ENCODE measurements around the gene XPNPEP1.

XPNPEP1 gene

GRCh38 chr10:109892117-109892516 is 31.2 kb downstream of the XPNPEP1 start:
- no peaks in the 10 kb centered on the region for H3K9me3 ChIP-seq (ENCODE audit: insufficient read depth, low read length)
- no peak overlapping the region for H3K9ac ChIP-seq (ENCODE audit: insufficient read length, low read depth)
- H3K27me3 ChIP-seq (ENCODE audit: insufficient read depth, insufficient read length), result no peaks in the 10 kb centered on the region
- peaks cover 2% of the 10 kb centered on the region for H3K4me1 ChIP-seq (ENCODE audit: insufficient read depth, insufficient read length)
- no peak for TF ChIP-seq ZNF274 (IDR thresholded peaks at IDR 0.05; ENCODE audit: low read depth, low read length)
- TF ChIP-seq YY1 (IDR thresholded peaks at IDR 0.05; ENCODE audit: insufficient read depth, insufficient read length), result no peak
- TF ChIP-seq SUZ12 (IDR thresholded peaks at IDR 0.05; ENCODE audit: extremely low read depth, insufficient read depth, insufficient read length), result no peak
- no peak for DNase-seq (ENCODE audit: low read depth, low spot score)
- peaks cover 36% of the 10 kb centered on the region for H3K36me3 ChIP-seq (ENCODE audit: insufficient read depth, insufficient read length, low read length)
- H3K4me3 ChIP-seq (ENCODE audit: insufficient read length, low read depth), result no peak overlapping the region

DNA sequence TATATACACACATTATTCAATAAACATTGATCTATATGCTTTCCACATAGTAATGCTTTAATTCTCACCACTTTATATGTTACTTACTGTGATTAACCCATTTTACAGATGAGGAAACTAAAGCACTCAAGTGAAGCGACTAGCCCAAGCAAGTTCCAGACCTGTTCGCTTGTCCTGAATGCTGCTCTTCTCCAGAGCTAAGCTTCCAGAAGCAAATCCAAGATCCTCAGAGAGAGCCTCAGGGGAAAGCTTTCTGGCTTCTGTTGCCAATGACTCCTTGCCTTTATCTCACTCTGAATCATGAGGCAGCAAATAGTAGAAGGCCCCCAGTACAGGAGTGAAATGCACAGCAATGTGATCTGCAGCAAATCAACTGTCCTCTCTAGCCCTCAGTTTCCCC is 32.2 kb downstream of the XPNPEP1 start:
- Histone ChIP-seq H3K4me1 (ENCODE audit: insufficient read depth, insufficient read length) (peaks cover 2% of the 10 kb centered on the region), H3K9ac (ENCODE audit: insufficient read length, low read depth) (no peak overlapping the region), H3K9me3 (ENCODE audit: insufficient read depth, low read length) (no peaks in the 10 kb centered on the region), H3K27me3 (ENCODE audit: insufficient read depth, insufficient read length) (no peaks in the 10 kb centered on the region), H3K36me3 (ENCODE audit: insufficient read depth, insufficient read length, low read length) (peaks cover 37% of the 10 kb centered on the region), H3K4me3 (ENCODE audit: insufficient read length, low read depth) (no peak overlapping the region)
- no peak for DNase-seq (ENCODE audit: low read depth, low spot score)
- TF ChIP-seq ZNF274 (IDR thresholded peaks at IDR 0.05; ENCODE audit: low read depth, low read length) (no peak), YY1 (IDR thresholded peaks at IDR 0.05; ENCODE audit: insufficient read depth, insufficient read length) (no peak), SUZ12 (IDR thresholded peaks at IDR 0.05; ENCODE audit: extremely low read depth, insufficient read depth, insufficient read length) (no peak)

DNA sequence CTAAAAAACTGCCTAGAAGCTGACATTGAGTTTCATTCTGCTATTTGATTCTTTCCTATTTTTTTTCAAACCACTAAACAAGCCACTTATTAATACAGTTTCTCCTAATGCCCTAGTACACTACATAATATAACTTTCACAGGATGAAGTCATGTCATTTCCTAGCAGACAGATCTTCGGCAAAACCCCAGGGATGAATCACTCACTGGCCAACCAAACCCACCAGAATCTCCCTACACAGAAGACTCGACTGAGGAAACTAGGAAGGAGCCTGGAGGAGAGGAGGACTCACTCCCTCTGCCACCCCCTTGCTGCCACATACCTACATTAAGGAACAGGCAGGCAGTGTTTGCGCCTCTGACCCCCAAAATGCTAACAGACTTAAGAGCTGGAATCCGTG is 33.4 kb downstream of the XPNPEP1 start:
- Histone ChIP-seq H3K27me3 (ENCODE audit: insufficient read depth, insufficient read length) (no peaks in the 10 kb centered on the region), H3K9ac (ENCODE audit: insufficient read length, low read depth) (no peak overlapping the region), H3K4me1 (ENCODE audit: insufficient read depth, insufficient read length) (peaks cover 2% of the 10 kb centered on the region), H3K9me3 (ENCODE audit: insufficient read depth, low read length) (no peaks in the 10 kb centered on the region), H3K36me3 (ENCODE audit: insufficient read depth, insufficient read length, low read length) (peaks cover 44% of the 10 kb centered on the region), H3K4me3 (ENCODE audit: insufficient read length, low read depth) (no peak overlapping the region)
- DNase-seq (ENCODE audit: low read depth, low spot score), result no peak
- TF ChIP-seq YY1 (IDR thresholded peaks at IDR 0.05; ENCODE audit: insufficient read depth, insufficient read length), result no peak
- TF ChIP-seq SUZ12 (IDR thresholded peaks at IDR 0.05; ENCODE audit: extremely low read depth, insufficient read depth, insufficient read length), result no peak
- no peak for TF ChIP-seq ZNF274 (IDR thresholded peaks at IDR 0.05; ENCODE audit: low read depth, low read length)

GRCh38 chr10:109887776-109888175 is 35.5 kb downstream of the XPNPEP1 start:
- no peaks in the 10 kb centered on the region for H3K27me3 ChIP-seq (ENCODE audit: insufficient read depth, insufficient read length)
- TF ChIP-seq YY1 (IDR thresholded peaks at IDR 0.05; ENCODE audit: insufficient read depth, insufficient read length), result no peak
- TF ChIP-seq SUZ12 (IDR thresholded peaks at IDR 0.05; ENCODE audit: extremely low read depth, insufficient read depth, insufficient read length), result no peak
- no peak for TF ChIP-seq ZNF274 (IDR thresholded peaks at IDR 0.05; ENCODE audit: low read depth, low read length)
- H3K9ac ChIP-seq (ENCODE audit: insufficient read length, low read depth), result no peak overlapping the region
- H3K9me3 ChIP-seq (ENCODE audit: insufficient read depth, low read length), result no peaks in the 10 kb centered on the region
- DNase-seq (ENCODE audit: low read depth, low spot score), result no peak
- H3K36me3 ChIP-seq (ENCODE audit: insufficient read depth, insufficient read length, low read length), result peaks cover 56% of the 10 kb centered on the region
- H3K4me3 ChIP-seq (ENCODE audit: insufficient read length, low read depth), result no peak overlapping the region
- H3K4me1 ChIP-seq (ENCODE audit: insufficient read depth, insufficient read length), result peaks cover 2% of the 10 kb centered on the region

DNA sequence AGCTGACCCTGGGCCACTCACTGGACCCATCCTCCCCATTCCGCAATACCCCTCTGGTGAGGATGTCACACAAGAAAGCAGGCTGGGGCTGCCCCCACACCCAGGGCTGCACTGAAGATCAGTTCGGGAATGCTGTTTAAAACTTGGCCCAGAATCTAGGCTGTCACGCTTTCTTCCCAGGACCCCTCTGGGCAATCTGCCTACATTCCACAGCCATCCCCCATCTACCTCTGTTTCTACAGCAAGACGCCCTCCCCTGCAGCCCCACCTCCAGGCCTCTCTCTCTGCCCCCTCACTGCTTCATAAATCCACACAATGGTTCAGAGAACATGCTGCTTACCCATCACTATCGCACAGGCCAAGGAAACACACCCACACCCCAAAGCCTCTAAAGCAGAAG is 36.1 kb downstream of the XPNPEP1 start:
- no peak for TF ChIP-seq SUZ12 (IDR thresholded peaks at IDR 0.05; ENCODE audit: extremely low read depth, insufficient read depth, insufficient read length)
- no peak for TF ChIP-seq ZNF274 (IDR thresholded peaks at IDR 0.05; ENCODE audit: low read depth, low read length)
- TF ChIP-seq YY1 (IDR thresholded peaks at IDR 0.05; ENCODE audit: insufficient read depth, insufficient read length), result no peak
- no peak overlapping the region for H3K9ac ChIP-seq (ENCODE audit: insufficient read length, low read depth)
- H3K4me3 ChIP-seq (ENCODE audit: insufficient read length, low read depth), result no peak overlapping the region
- no peaks in the 10 kb centered on the region for H3K27me3 ChIP-seq (ENCODE audit: insufficient read depth, insufficient read length)
- peaks cover 61% of the 10 kb centered on the region for H3K36me3 ChIP-seq (ENCODE audit: insufficient read depth, insufficient read length, low read length)
- H3K4me1 ChIP-seq (ENCODE audit: insufficient read depth, insufficient read length), result peaks cover 1% of the 10 kb centered on the region
- no peaks in the 10 kb centered on the region for H3K9me3 ChIP-seq (ENCODE audit: insufficient read depth, low read length)
- DNase-seq (ENCODE audit: low read depth, low spot score), result no peak

DNA sequence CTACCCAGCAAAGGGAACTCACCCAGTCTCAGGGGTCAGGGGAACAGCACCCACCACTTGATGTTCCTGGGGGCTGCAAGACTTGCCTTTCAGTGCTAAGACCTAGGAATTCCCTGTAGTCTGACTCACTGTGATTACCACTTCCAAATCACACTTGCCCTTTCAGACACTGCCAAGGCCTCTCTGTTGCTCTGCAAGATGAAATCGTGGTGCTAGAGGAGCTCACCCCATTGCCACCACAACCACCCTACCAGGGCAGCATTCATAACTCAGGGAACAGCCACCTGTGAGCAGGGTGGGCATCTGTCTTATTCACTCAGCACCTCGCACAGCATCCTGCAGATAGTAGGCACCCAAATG is 36.5 kb downstream of the XPNPEP1 start:
- DNase-seq (ENCODE audit: low read depth, low spot score), result no peak
- Histone ChIP-seq H3K4me3 (ENCODE audit: insufficient read length, low read depth) (no peak overlapping the region), H3K36me3 (ENCODE audit: insufficient read depth, insufficient read length, low read length) (peaks cover 65% of the 10 kb centered on the region), H3K4me1 (ENCODE audit: insufficient read depth, insufficient read length) (no peaks in the 10 kb centered on the region), H3K9ac (ENCODE audit: insufficient read length, low read depth) (no peak overlapping the region), H3K27me3 (ENCODE audit: insufficient read depth, insufficient read length) (no peaks in the 10 kb centered on the region), H3K9me3 (ENCODE audit: insufficient read depth, low read length) (no peaks in the 10 kb centered on the region)
- no peak for TF ChIP-seq SUZ12 (IDR thresholded peaks at IDR 0.05; ENCODE audit: extremely low read depth, insufficient read depth, insufficient read length)
- TF ChIP-seq ZNF274 (IDR thresholded peaks at IDR 0.05; ENCODE audit: low read depth, low read length), result no peak
- no peak for TF ChIP-seq YY1 (IDR thresholded peaks at IDR 0.05; ENCODE audit: insufficient read depth, insufficient read length)

DNA sequence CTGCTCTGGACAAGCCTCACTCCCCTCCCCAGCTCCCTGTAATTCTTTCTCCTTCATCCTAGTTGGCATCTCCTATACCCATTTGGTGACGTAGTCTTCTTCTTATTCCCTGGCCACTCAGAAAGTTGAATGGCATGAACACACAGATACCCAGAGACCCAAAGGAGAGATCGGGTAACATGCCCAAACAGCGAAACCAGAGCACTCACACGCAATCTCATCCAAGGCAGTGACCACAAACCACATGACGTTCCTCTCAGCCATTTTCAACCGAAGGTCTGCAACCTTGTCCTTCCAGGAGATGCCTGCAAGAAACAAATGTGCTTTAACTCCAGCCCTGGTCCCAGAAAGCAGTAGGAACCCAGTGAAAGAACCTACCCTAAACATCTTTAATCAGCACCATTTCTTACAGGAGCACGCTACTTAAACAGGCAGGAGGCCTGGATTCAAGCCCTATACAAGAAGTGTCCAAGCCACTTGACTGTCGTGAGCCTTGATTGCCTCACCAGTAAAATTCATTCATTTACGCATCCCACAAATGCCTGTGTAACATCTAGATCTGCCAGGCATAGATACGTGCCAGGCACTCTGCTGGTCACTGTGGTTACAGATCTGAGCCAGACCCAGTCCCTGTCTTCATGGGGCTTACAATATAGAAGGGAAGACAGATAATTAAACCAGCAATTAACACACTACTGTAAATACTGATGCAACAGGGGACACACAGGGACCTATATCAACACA is 37.1 kb downstream of the XPNPEP1 start:
- no peak for TF ChIP-seq SUZ12 (IDR thresholded peaks at IDR 0.05; ENCODE audit: extremely low read depth, insufficient read depth, insufficient read length)
- no peak for TF ChIP-seq YY1 (IDR thresholded peaks at IDR 0.05; ENCODE audit: insufficient read depth, insufficient read length)
- no peak for TF ChIP-seq ZNF274 (IDR thresholded peaks at IDR 0.05; ENCODE audit: low read depth, low read length)
- Histone ChIP-seq H3K9ac (ENCODE audit: insufficient read length, low read depth) (no peak overlapping the region), H3K4me3 (ENCODE audit: insufficient read length, low read depth) (no peak overlapping the region), H3K27me3 (ENCODE audit: insufficient read depth, insufficient read length) (no peaks in the 10 kb centered on the region), H3K36me3 (ENCODE audit: insufficient read depth, insufficient read length, low read length) (peaks cover 65% of the 10 kb centered on the region), H3K9me3 (ENCODE audit: insufficient read depth, low read length) (no peaks in the 10 kb centered on the region), H3K4me1 (ENCODE audit: insufficient read depth, insufficient read length) (no peaks in the 10 kb centered on the region)
- no peak for DNase-seq (ENCODE audit: low read depth, low spot score)
